GM23338 (cell line): ENCODE data around the gene QKI.

Experiments
- EZH2 ChIP-seq: fragments of 200-600 bp; sonication (generic); IDR thresholded peaks from one replicate; pipeline ENCODE4 v1.8.0; 2017; ENCODE audit warnings: antibody characterized with exemption, mild to moderate bottlenecking, low read depth; ENCODE audit not compliant: unreplicated experiment
- EZH2phosphoT487 ChIP-seq: fragments of 200-600 bp; sonication (generic); IDR thresholded peaks from one replicate; pipeline ENCODE4 v1.8.1; 2018; ENCODE audit warnings: antibody characterized with exemption; ENCODE audit not compliant: unreplicated experiment
- JUNB ChIP-seq: IDR thresholded peaks from one replicate; pipeline ENCODE4 v1.6.1; 2016; ENCODE audit warnings: antibody characterized with exemption; ENCODE audit not compliant: unreplicated experiment
- POLR2AphosphoS5 ChIP-seq: IDR thresholded peaks from 2 replicates; pipeline ENCODE4 v1.6.1; 2016; ENCODE audit warnings: antibody characterized with exemption, low read depth
- ZNF114 ChIP-seq: fragments of 250-450 bp; sonication (Bioruptor Pico); IDR thresholded peaks from 2 replicates; pipeline ENCODE4 v1.5.0; 2020; ENCODE audit warnings: mild to moderate bottlenecking, moderate library complexity
- ZNF331 ChIP-seq: fragments of 250-450 bp; sonication (Bioruptor Pico); IDR thresholded peaks from 2 replicates; pipeline ENCODE4 v1.5.0; 2020; ENCODE audit warnings: low read depth, mild to moderate bottlenecking, moderate library complexity
- TF ChIP-seq, protein P1 (sequence below), 2 experiments: fragments of 200-600 bp in 1 of 2; sonication (generic) in 1 of 2; conservative IDR thresholded peaks; 2 replicates each; pipeline versions ENCODE4 v1.5.1 to v1.6.1; 2016 to 2017; ENCODE audit warnings: antibody characterized with exemption in 2 of 2, low read depth in 2 of 2, mild to moderate bottlenecking in 2 of 2, moderate library complexity in 1 of 2
- TF ChIP-seq, protein P2 (sequence below): IDR thresholded peaks from one replicate; pipeline ENCODE4 v1.6.1; 2018; ENCODE audit warnings: antibody characterized with exemption; ENCODE audit not compliant: unreplicated experiment

DNA sequence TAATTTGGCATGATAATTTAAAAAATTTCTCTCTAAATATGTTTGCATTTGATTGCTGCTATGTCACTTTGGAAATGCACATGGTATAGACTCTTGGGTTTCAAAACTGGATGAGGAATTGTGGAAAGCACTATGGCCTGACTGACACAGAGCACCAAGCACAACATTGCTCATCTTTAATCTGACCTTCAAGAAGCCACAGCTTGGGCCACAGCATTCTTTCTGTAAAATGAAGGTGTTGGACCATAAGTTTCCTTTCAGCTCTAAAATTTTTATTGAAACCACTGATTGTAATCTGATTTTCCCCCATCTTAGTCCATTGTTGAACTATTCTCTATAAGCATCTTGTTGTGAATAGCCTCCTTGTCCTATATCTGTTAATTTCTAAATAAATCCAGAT is 41.0 kb downstream of the QKI start:
- TF ChIP-seq, protein P1, sequence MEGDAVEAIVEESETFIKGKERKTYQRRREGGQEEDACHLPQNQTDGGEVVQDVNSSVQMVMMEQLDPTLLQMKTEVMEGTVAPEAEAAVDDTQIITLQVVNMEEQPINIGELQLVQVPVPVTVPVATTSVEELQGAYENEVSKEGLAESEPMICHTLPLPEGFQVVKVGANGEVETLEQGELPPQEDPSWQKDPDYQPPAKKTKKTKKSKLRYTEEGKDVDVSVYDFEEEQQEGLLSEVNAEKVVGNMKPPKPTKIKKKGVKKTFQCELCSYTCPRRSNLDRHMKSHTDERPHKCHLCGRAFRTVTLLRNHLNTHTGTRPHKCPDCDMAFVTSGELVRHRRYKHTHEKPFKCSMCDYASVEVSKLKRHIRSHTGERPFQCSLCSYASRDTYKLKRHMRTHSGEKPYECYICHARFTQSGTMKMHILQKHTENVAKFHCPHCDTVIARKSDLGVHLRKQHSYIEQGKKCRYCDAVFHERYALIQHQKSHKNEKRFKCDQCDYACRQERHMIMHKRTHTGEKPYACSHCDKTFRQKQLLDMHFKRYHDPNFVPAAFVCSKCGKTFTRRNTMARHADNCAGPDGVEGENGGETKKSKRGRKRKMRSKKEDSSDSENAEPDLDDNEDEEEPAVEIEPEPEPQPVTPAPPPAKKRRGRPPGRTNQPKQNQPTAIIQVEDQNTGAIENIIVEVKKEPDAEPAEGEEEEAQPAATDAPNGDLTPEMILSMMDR (conservative IDR thresholded peaks at IDR 0.05; ENCODE audit: low read depth in 2 of 2), result no peak
- TF ChIP-seq POLR2AphosphoS5, result no peak
- no peak for TF ChIP-seq EZH2phosphoT487
- TF ChIP-seq EZH2, result no peak
- TF ChIP-seq, protein P2, sequence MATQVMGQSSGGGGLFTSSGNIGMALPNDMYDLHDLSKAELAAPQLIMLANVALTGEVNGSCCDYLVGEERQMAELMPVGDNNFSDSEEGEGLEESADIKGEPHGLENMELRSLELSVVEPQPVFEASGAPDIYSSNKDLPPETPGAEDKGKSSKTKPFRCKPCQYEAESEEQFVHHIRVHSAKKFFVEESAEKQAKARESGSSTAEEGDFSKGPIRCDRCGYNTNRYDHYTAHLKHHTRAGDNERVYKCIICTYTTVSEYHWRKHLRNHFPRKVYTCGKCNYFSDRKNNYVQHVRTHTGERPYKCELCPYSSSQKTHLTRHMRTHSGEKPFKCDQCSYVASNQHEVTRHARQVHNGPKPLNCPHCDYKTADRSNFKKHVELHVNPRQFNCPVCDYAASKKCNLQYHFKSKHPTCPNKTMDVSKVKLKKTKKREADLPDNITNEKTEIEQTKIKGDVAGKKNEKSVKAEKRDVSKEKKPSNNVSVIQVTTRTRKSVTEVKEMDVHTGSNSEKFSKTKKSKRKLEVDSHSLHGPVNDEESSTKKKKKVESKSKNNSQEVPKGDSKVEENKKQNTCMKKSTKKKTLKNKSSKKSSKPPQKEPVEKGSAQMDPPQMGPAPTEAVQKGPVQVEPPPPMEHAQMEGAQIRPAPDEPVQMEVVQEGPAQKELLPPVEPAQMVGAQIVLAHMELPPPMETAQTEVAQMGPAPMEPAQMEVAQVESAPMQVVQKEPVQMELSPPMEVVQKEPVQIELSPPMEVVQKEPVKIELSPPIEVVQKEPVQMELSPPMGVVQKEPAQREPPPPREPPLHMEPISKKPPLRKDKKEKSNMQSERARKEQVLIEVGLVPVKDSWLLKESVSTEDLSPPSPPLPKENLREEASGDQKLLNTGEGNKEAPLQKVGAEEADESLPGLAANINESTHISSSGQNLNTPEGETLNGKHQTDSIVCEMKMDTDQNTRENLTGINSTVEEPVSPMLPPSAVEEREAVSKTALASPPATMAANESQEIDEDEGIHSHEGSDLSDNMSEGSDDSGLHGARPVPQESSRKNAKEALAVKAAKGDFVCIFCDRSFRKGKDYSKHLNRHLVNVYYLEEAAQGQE, result no peak
- TF ChIP-seq ZNF114 (CRISPR knock-in tag), result no peak
- no peak for TF ChIP-seq JUNB
- no peak for TF ChIP-seq ZNF331 (CRISPR knock-in tag)
